IMR-90 (cell line): ENCODE results near the gene SLC2A8. TPM values are rescaled to one million over a fixed set of nuclear protein-coding genes. Genes with fewer than 3 reads are reported as not detected.

Experiments
- ATAC-seq: fragments of 200-7000 bp; cut with Tn5 transposase; 2 replicates; pipeline ENCODE4 v1.9.1; 2020; ENCODE audit warnings: low read depth, mild to moderate bottlenecking, moderate library complexity
- BruUV-seq: library from RNA; stranded (reverse); fragments of 400-500 nt; replicated peaks from 2 replicates; lab custom pipeline; 2021; lab: Mats Ljungman, UMichigan
- CTCF ChIA-PET: fragments of 300-600 bp; formaldehyde crosslinking; extraction: SDS; loops from one replicate; lab custom pipeline; 2021; ENCODE audit warnings: antibody characterized with exemption; lab: Yijun Ruan, JAX
- POLR2A ChIA-PET: fragments of 300-600 bp; sonication (Branson Sonifier 250); formaldehyde crosslinking; loops from one replicate; lab custom pipeline; 2022; ENCODE audit warnings: antibody characterized with exemption; ENCODE audit not compliant: unreplicated experiment; lab: Charles Lee
- DNase-seq: peaks from one replicate; pipeline ENCODE4 v3.0.0; 2013
- H2AFZ ChIP-seq: replicated peaks from 2 replicates; pipeline ENCODE3; 2013; ENCODE audit warnings: low read length, mild to moderate bottlenecking; ENCODE audit not compliant: poor library complexity
- H2AK5ac ChIP-seq: 2 replicates; pipeline ENCODE4 v1.6.1; 2013; ENCODE audit warnings: low read depth, low read length, inconsistent platforms
- H2AK9ac ChIP-seq: replicated peaks from 2 replicates; pipeline ENCODE3; 2013; ENCODE audit warnings: mild to moderate bottlenecking, low read depth, low read length, moderate library complexity; ENCODE audit not compliant: poor library complexity
- H2BK120ac ChIP-seq: 2 replicates; pipeline ENCODE4 v1.6.1; 2013; ENCODE audit warnings: low read depth, low read length, inconsistent platforms
- H2BK15ac ChIP-seq: 3 replicates; pipeline ENCODE4 v1.6.1; 2013; ENCODE audit warnings: low read depth, low read length, inconsistent platforms
- H2BK20ac ChIP-seq: 2 replicates; pipeline ENCODE4 v1.6.1; 2013; ENCODE audit warnings: low read depth, mild to moderate bottlenecking, inconsistent platforms, low read length, moderate library complexity
- H2BK5ac ChIP-seq: 2 replicates; pipeline ENCODE4 v1.6.1; 2013; ENCODE audit warnings: mild to moderate bottlenecking, low read depth, low read length, inconsistent platforms; ENCODE audit not compliant: poor library complexity, severe bottlenecking
- H3K14ac ChIP-seq: replicated peaks from 2 replicates; pipeline ENCODE4 v1.6.1; 2013; ENCODE audit warnings: low read depth, low read length, inconsistent platforms
- H3K18ac ChIP-seq: 2 replicates; pipeline ENCODE4 v1.6.1; 2013; ENCODE audit warnings: low read depth, low read length, control low read depth
- H3K23ac ChIP-seq: 2 replicates; pipeline ENCODE4 v1.6.1; 2013; ENCODE audit warnings: low read depth, low read length, inconsistent platforms
- H3K27ac ChIP-seq: 2 replicates; pipeline ENCODE4 v1.5.1; 2013; ENCODE audit warnings: mild to moderate bottlenecking, control low read depth, low read length; ENCODE audit not compliant: insufficient read depth
- H3K27me3 ChIP-seq: 2 replicates; pipeline ENCODE4 v1.6.1; 2013; ENCODE audit warnings: low read length; ENCODE audit not compliant: control insufficient read depth, insufficient read depth
- H3K36me3 ChIP-seq: 2 replicates; pipeline ENCODE4 v1.6.1; 2013; ENCODE audit warnings: low read length, mixed read lengths; ENCODE audit not compliant: control insufficient read depth, insufficient read depth
- H3K4ac ChIP-seq: 2 replicates; pipeline ENCODE4 v1.6.1; 2013; ENCODE audit warnings: low read depth, low read length, inconsistent platforms
- H3K4me1 ChIP-seq: 2 replicates; pipeline ENCODE4 v1.6.1; 2013; ENCODE audit warnings: low read length, mixed read lengths; ENCODE audit not compliant: control insufficient read depth, insufficient read depth
- H3K4me2 ChIP-seq: 2 replicates; pipeline ENCODE4 v1.6.1; 2013; ENCODE audit warnings: low read depth, mild to moderate bottlenecking, control low read depth, low read length, moderate library complexity
- H3K4me3 ChIP-seq: 2 replicates; pipeline ENCODE4 v1.5.1; 2013; ENCODE audit warnings: low read depth, mild to moderate bottlenecking, control low read depth, low read length, moderate library complexity; ENCODE audit not compliant: insufficient read depth
- H3K56ac ChIP-seq: 2 replicates; pipeline ENCODE4 v1.6.1; 2013; ENCODE audit warnings: low read length, inconsistent platforms; ENCODE audit not compliant: insufficient read depth; ENCODE audit errors: extremely low read depth
- H3K79me1 ChIP-seq, 2 experiments: 2 replicates each; pipeline ENCODE4 v1.6.1; 2013; ENCODE audit warnings: low read length in 2 of 2, inconsistent platforms in 1 of 2, low read depth in 1 of 2
- H3K9ac ChIP-seq: 2 replicates; pipeline ENCODE4 v1.6.1; 2013; ENCODE audit warnings: low read depth, low read length, control low read depth
- H3K9me1 ChIP-seq: 2 replicates; pipeline ENCODE4 v1.6.1; 2013; ENCODE audit warnings: low read length, inconsistent platforms; ENCODE audit not compliant: insufficient read depth
- H3K9me3 ChIP-seq: 2 replicates; pipeline ENCODE4 v1.6.1; 2013; ENCODE audit warnings: low read length; ENCODE audit not compliant: control insufficient read depth, insufficient read depth
- H4K20me1 ChIP-seq: 2 replicates; pipeline ENCODE4 v1.6.1; 2013; ENCODE audit warnings: low read length, inconsistent platforms; ENCODE audit not compliant: insufficient read depth
- H4K5ac ChIP-seq: 2 replicates; pipeline ENCODE4 v1.6.1; 2013; ENCODE audit warnings: mild to moderate bottlenecking, low read depth, low read length, control low read depth
- H4K8ac ChIP-seq, 2 experiments: 2 replicates each; pipeline ENCODE4 v1.6.1; 2013; ENCODE audit warnings: low read depth in 2 of 2, low read length in 2 of 2, control low read depth in 1 of 2, inconsistent platforms in 1 of 2
- H4K91ac ChIP-seq: 2 replicates; pipeline ENCODE4 v1.6.1; 2013; ENCODE audit warnings: low read depth, low read length, inconsistent platforms; ENCODE audit not compliant: insufficient read depth
- BHLHE40 ChIP-seq: fragments of 150-350 bp; IDR thresholded peaks from 2 replicates; pipeline ENCODE4 v1.6.1; 2016; ENCODE audit warnings: mild to moderate bottlenecking, low read depth, low read length
- CHD1 ChIP-seq: IDR thresholded peaks from 2 replicates; pipeline ENCODE4 v1.6.1; 2012; ENCODE audit warnings: low read depth, low read length, improper control_type of control experiment
- FOS ChIP-seq: fragments of 150-350 bp; IDR thresholded peaks from 2 replicates; pipeline ENCODE4 v1.6.1; 2016; ENCODE audit warnings: low read depth, low read length
- MAZ ChIP-seq: IDR thresholded peaks from 2 replicates; pipeline ENCODE4 v1.6.1; 2012; ENCODE audit warnings: low read depth, mild to moderate bottlenecking, low read length, improper control_type of control experiment, moderate library complexity, borderline replicate concordance
- MXI1 ChIP-seq: IDR thresholded peaks from 2 replicates; pipeline ENCODE4 v1.6.1; 2012; ENCODE audit warnings: low read depth, mild to moderate bottlenecking, low read length, moderate library complexity, borderline replicate concordance
- POLR2A ChIP-seq: IDR thresholded peaks from 2 replicates; pipeline ENCODE4 v1.6.1; 2012; ENCODE audit warnings: mild to moderate bottlenecking, low read depth, low read length
- RCOR1 ChIP-seq: IDR thresholded peaks from 2 replicates; pipeline ENCODE4 v1.6.1; 2012; ENCODE audit warnings: mild to moderate bottlenecking, low read length, improper control_type of control experiment; ENCODE audit not compliant: insufficient replicate concordance
- WGBS, 2 experiments: methylation state at CpG; one replicate each; pipeline versions ENCODE4 v1.1.5 to v1.1.7; 2013; ENCODE audit warnings: missing lambda C conversion rate in 2 of 2; ENCODE audit not compliant: insufficient read length in 1 of 2; ENCODE audit errors: extremely low coverage in 2 of 2; 5-methylcytosine and 5-hydroxymethylcytosine counted together
- dilution Hi-C: fragments of 300-500 bp; cut with HindIII; formaldehyde crosslinking; loops from one replicate; pipeline ENCODE4 v1.14.3; 2018; ENCODE audit warnings: low sequenced_read_pairs; ENCODE audit not compliant: unreplicated experiment
- in situ Hi-C: fragments of 300-500 bp; cut with MboI; formaldehyde crosslinking; loops from 3 replicates; pipeline ENCODE4 v1.14.3; 2019; ENCODE audit warnings: low sequenced_read_pairs, inconsistent platforms, mixed read lengths
- intact Hi-C: fragments of 100-400 bp; cut with micrococcal nuclease; formaldehyde crosslinking; loops from 2 replicates; pipeline ENCODE4 v1.10.0; 2022
- polyA plus RNA-seq, 3 experiments: library from polyadenylated mRNA; depleted of rRNA; stranded (reverse); fragments of >200 nt; gene quantifications; 2 replicates each; pipeline ENCODE4 v1.2.3, GENCODE V29; 2012; ENCODE audit warnings: low replicate concordance in 1 of 3
- total RNA-seq: library from RNA; depleted of rRNA; stranded (reverse); fragments of >200 nt; gene quantifications from 2 replicates; pipeline ENCODE4 v1.2.3, GENCODE V29; 2012
- TF ChIP-seq, protein P1 (sequence below): conservative IDR thresholded peaks from 2 replicates; pipeline ENCODE4 v1.5.1; 2012; ENCODE audit warnings: mild to moderate bottlenecking, low read depth, low read length, improper control_type of control experiment
- TF ChIP-seq, protein P2 (sequence below): fragments of 150-350 bp; IDR thresholded peaks from 2 replicates; pipeline ENCODE4 v1.6.1; 2017; ENCODE audit warnings: mild to moderate bottlenecking, antibody characterized with exemption, low read length, low read depth

SLC2A8 gene
- total and polyA plus RNA-seq, 2 of the 4 experiments (the other 2 are of a cell fraction), result 9.0 to 12.0 TPM

DNA sequence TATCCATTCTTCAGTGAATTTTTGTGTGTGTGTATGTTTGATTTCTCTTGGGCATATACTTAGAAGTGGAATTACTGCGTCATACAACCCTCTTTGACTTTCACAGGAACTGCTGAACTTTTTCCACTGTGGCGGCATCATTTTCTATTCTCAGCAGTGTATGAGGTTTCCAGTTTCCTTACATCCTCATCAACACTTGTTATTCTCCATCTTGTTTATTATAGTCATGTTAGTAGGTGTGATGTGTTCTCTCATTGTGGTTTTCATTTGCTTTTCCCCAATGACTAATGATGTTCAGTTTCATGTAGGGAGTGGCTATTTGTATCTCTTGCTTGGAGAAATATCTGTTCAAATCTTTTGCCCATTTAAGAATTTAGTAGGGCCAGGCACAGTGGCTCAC lies 29.8 kb downstream of the SLC2A8 start:
- Histone ChIP-seq H4K5ac (no peak overlapping the region), H3K9ac (no peak overlapping the region), H3K27ac (no peak overlapping the region), H2AFZ (no peak overlapping the region), H2BK120ac (no peak overlapping the region), H3K14ac (no peak overlapping the region), H3K23ac (no peak overlapping the region), H3K4me1 (peaks cover 7% of the 10 kb centered on the region), H4K91ac (no peak overlapping the region), H3K4ac (no peak overlapping the region), H4K8ac (no peak overlapping the region), H3K79me1 (peaks cover 41 to 71% of the 10 kb centered on the region in 2 experiments), H3K4me3 (no peak overlapping the region), H3K36me3 (peaks cover 10% of the 10 kb centered on the region), H3K56ac (no peak overlapping the region), H4K20me1 (peaks cover 13% of the 10 kb centered on the region; the same call in 1 of the 2 replicates), H2BK15ac (no peak overlapping the region), H3K9me1 (peaks cover 7% of the 10 kb centered on the region; the same call in 1 of the 2 replicates), H2BK20ac (no peak overlapping the region), H2AK9ac (no peak overlapping the region), H2AK5ac (no peak overlapping the region), H2BK5ac (no peak overlapping the region), H3K9me3 (no peaks in the 10 kb centered on the region), H3K4me2 (no peak overlapping the region), H3K27me3 (no peaks in the 10 kb centered on the region), H3K18ac (no peak overlapping the region)
- in situ Hi-C loops, result no loop called here
- ChIA-PET CTCF (no interaction called here), POLR2A (interaction anchor here (0.6 kb wide), 1 partner anchor 240 kb away, joined by 8 read pairs; no protein-coding TSS in a partner anchor)
- TSS peak; percentile 28 for BruUV-seq
- no CpG with 5 or more reads among the region's 2 CpGs for WGBS, 2 experiments
- dilution Hi-C loops, result no loop called here
- ATAC-seq (no peak), DNase-seq (no peak)
- intact Hi-C loops, result loop anchor here (10.0 kb wide), 1 partner anchor 202 kb away; no protein-coding TSS in a partner anchor
- TF ChIP-seq CHD1, result no peak
- TF ChIP-seq FOS, result no peak
- TF ChIP-seq, protein P1, sequence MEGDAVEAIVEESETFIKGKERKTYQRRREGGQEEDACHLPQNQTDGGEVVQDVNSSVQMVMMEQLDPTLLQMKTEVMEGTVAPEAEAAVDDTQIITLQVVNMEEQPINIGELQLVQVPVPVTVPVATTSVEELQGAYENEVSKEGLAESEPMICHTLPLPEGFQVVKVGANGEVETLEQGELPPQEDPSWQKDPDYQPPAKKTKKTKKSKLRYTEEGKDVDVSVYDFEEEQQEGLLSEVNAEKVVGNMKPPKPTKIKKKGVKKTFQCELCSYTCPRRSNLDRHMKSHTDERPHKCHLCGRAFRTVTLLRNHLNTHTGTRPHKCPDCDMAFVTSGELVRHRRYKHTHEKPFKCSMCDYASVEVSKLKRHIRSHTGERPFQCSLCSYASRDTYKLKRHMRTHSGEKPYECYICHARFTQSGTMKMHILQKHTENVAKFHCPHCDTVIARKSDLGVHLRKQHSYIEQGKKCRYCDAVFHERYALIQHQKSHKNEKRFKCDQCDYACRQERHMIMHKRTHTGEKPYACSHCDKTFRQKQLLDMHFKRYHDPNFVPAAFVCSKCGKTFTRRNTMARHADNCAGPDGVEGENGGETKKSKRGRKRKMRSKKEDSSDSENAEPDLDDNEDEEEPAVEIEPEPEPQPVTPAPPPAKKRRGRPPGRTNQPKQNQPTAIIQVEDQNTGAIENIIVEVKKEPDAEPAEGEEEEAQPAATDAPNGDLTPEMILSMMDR, result no peak
- TF ChIP-seq MAZ, result no peak
- no peak for TF ChIP-seq MXI1
- TF ChIP-seq, protein P2, sequence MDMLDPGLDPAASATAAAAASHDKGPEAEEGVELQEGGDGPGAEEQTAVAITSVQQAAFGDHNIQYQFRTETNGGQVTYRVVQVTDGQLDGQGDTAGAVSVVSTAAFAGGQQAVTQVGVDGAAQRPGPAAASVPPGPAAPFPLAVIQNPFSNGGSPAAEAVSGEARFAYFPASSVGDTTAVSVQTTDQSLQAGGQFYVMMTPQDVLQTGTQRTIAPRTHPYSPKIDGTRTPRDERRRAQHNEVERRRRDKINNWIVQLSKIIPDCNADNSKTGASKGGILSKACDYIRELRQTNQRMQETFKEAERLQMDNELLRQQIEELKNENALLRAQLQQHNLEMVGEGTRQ, result no peak
- TF ChIP-seq RCOR1, result no peak
- TF ChIP-seq BHLHE40, result no peak
- TF ChIP-seq POLR2A, result no peak
